HG03469 (cell line): ENCODE results near the gene CXCL11.
"Not testable (repeated sequence)": the region's sequence is repeated elsewhere in the genome, so short reads cannot be mapped to it uniquely, and the experiment has no call there.

Experiments
- ATAC-seq: cut with Tn5 transposase; IDR thresholded peaks from one replicate; pipeline ENCODE4 v1.9.1; 2021; ENCODE audit warnings: mild to moderate bottlenecking, moderate library complexity, moderate number of reproducible peaks; ENCODE audit not compliant: unreplicated experiment

CXCL11 gene

GRCh38 chr4:76043306-76043705 is 7.4 kb upstream of the CXCL11 start:
- ATAC-seq, result not testable (repeated sequence)

GRCh38 chr4:76042241-76042998 is 6.5 kb upstream of the CXCL11 start:
- ATAC-seq, result not testable (repeated sequence)

GRCh38 chr4:76036855-76037254 is 985 bp upstream of the CXCL11 start:
- ATAC-seq, result no peak

GRCh38 chr4:76035141-76035540 is 729 bp downstream of the CXCL11 start:
- ATAC-seq, result no peak

GRCh38 chr4:76029300-76029699 is 6.6 kb downstream of the CXCL11 start:
- ATAC-seq, result no peak

- ATAC-seq, result no peak
Measured at GRCh38 chr4:76028350-76028765, 7.5 kb downstream of the CXCL11 start.

- ATAC-seq, result no peak
Measured at GRCh38 chr4:76024065-76024464, 11.8 kb downstream of the CXCL11 start.

GRCh38 chr4:76023389-76023788 is 12.5 kb downstream of the CXCL11 start, which contains the start of gene CXCL10:
Gene CXCL10 (minus strand): TSS chr4:76023497. CDS start chr4:76023431, 66 bp downstream.
- no peak for ATAC-seq

GRCh38 chr4:76022677-76023076 is 13.2 kb downstream of the CXCL11 start:
- no peak for ATAC-seq

GRCh38 chr4:76022031-76022430 is 13.8 kb downstream of the CXCL11 start:
- ATAC-seq, result no peak

- no peak for ATAC-seq
Measured at GRCh38 chr4:76017056-76017686, 18.7 kb downstream of the CXCL11 start.

- peak; percentile 47 for ATAC-seq
Measured at GRCh38 chr4:76016393-76016792, 19.5 kb downstream of the CXCL11 start.

- ATAC-seq, result no peak
Measured at GRCh38 chr4:76013540-76013939, 22.3 kb downstream of the CXCL11 start.

GRCh38 chr4:76012388-76012801 is 23.5 kb downstream of the CXCL11 start:
- ATAC-seq, result no peak

- ATAC-seq, result peak; percentile 56
Measured at GRCh38 chr4:76011700-76012387, 24.0 kb downstream of the CXCL11 start.

GRCh38 chr4:76011018-76011670 is 24.7 kb downstream of the CXCL11 start:
- no peak for ATAC-seq

- no peak for ATAC-seq
Measured at GRCh38 chr4:76010576-76010975, 25.3 kb downstream of the CXCL11 start.

GRCh38 chr4:76009311-76009710 is 26.6 kb downstream of the CXCL11 start:
- ATAC-seq, result no peak

- ATAC-seq, result no peak
Measured at GRCh38 chr4:76007089-76007862, 28.6 kb downstream of the CXCL11 start, which contains the start of gene CXCL9. Gene CXCL9 (minus strand): TSS chr4:76007509. CDS start chr4:76007449, 60 bp downstream.

- ATAC-seq, result no peak
Measured at GRCh38 chr4:76003620-76004019, 32.2 kb downstream of the CXCL11 start.
